ENCODE results near the gene PDE8A.
"Not testable (repeated sequence)": the region's sequence is repeated elsewhere in the genome, so short reads cannot be mapped to it uniquely, and the experiment has no call there.

PDE8A gene

DNA sequence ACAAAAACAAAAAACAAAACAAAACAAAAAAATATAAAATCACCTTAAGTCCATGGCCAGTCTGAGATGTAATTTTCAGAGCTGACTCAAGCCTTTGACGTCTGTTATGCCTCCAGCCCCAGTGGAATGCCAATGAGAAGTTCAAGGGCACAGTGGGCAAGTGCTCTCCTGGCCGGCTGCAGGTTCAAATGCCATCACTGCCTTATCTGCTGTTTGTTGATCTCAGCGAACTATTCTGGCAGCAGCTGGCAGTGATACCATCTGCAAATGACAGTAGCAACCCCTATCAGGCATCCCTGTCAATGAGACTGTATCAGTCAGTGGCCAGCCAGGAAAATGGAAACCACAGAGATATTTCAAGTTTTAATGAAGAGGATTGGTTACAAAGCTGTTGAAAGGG lies 10.8 kb upstream of the PDE8A start:
- DNase-seq: peak in 1 of 2 experiments; percentile 30
- TF ChIP-seq GATA1 (IDR thresholded peaks at IDR 0.05; ENCODE audit: low read depth, low read length): no peak
- no peak for TF ChIP-seq POLR2A (IDR thresholded peaks at IDR 0.05; ENCODE audit: low read length)

DNA sequence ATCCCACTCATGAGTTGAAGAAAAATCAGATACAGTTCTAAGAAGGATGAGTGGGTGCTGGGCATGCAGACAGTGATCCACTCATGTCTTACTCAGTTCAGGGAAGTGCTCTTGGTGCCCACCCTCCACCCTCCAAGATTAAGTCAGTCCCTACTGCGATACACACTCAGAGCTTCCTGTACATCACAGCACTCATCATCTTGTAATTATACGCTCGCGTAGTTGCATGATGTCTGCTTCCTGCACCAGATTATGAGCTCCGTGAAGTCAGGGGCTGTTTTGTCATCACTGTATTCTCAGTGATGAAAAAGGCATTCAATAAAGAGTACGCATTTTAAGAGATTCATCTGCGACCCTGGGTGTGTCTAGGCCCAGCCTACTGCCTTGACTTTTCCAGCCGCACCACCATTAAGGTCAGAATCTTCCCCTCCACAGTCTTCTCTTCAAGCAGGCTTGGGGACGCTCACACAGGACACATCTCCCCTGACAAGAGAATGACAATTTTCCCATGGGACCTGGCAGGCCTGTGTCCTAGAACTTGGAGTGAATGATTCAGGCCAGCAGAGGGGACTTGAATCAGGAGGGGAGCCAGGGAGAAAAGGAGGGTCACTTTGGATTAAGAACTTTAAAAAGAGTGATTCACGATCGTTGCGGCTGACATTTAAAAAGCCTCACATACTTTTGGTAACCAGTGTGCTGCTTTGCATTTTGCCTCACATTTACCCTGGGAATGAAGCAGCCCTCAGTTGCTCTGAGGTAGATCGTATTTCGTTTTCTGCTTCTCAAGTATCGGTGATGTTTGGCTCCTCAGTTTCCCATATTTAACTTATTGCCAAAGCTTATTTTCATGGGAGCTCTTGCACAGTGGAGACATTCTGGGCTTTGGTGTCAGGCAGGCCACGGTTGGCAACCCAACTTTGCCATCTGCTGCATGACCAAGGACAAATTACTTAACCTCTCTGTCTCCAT lies 7.9 kb upstream of the PDE8A start:
- TF ChIP-seq POLR2A (IDR thresholded peaks at IDR 0.05; ENCODE audit: low read length) (no peak), GATA1 (IDR thresholded peaks at IDR 0.05; ENCODE audit: low read depth, low read length) (no peak)

DNA sequence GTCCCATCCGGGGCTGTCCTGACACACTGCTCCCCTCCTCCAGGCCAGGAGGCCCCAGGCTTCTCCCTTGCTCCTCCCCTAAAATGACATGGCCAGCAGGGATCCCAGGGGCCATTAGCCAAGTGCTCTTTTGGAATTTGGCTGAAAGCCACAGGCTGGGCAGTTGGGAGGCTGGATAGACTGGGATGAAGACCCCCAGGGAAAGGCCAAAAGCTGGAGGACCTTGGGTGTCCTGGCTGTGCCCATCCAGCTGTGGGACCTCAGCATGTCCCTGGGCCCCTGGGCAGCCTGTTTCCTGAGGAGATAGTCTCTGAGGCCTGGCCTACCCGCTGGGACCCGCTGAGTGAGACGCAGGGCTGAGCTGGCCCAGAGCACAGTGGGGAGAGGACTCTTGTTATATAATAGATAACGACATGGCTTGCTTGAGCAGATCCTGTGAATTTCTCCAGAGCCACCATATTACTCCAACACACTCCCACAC lies 5.7 kb upstream of the PDE8A start:
- no peak for TF ChIP-seq POLR2A (IDR thresholded peaks at IDR 0.05; ENCODE audit: low read length)
- TF ChIP-seq GATA1 (IDR thresholded peaks at IDR 0.05; ENCODE audit: low read depth, low read length): no peak
- DNase-seq: no peak

More for the DNA sequence above, 7.9 kb upstream of the PDE8A start:
- DNase-seq: no peak

- TF ChIP-seq GATA1 (IDR thresholded peaks at IDR 0.05; ENCODE audit: low read depth, low read length): no peak
- TF ChIP-seq POLR2A (IDR thresholded peaks at IDR 0.05; ENCODE audit: low read length): no peak
- no peak for DNase-seq
Measured at GRCh38 chr15:84976746-84977345, 4.8 kb upstream of the PDE8A start.

DNA sequence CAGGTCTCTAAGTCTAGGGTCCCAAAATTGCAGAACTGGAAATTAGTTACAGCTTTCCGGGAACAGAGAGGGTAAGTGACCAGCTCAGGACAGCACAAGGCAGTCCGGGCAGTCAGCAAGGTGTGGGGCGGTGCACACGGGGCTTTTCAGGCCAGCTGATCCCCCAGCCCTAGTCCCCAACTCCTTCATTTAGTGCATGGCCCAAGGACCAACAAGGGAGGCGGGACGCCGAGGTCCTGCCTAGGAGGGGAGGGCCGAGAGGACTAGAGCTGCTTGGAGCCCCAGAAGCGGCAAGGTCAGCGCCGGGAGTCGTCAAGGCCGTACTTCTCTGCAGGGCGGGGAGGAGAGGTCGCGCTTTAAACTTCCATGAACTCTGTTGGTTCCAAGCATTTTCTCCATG lies 2.0 kb upstream of the PDE8A start:
- no peak for TF ChIP-seq POLR2A (IDR thresholded peaks at IDR 0.05; ENCODE audit: low read length)
- TF ChIP-seq GATA1 (IDR thresholded peaks at IDR 0.05; ENCODE audit: low read depth, low read length): no peak
- peak; percentile 14 to 30 for DNase-seq

GRCh38 chr15:84980196-84981053 lies 1.2 kb upstream of the PDE8A start:
- peak; percentile 88 to 90 for DNase-seq
- no peak for TF ChIP-seq POLR2A (IDR thresholded peaks at IDR 0.05; ENCODE audit: low read length)
- TF ChIP-seq GATA1 (IDR thresholded peaks at IDR 0.05; ENCODE audit: low read depth, low read length): no peak

- DNase-seq: peak; percentile 97 to 98
- TF ChIP-seq GATA1 (IDR thresholded peaks at IDR 0.05; ENCODE audit: low read depth, low read length) (no peak), POLR2A (IDR thresholded peaks at IDR 0.05; ENCODE audit: low read length) (no peak)
Measured at GRCh38 chr15:84981054-84981710, 474 bp upstream of the PDE8A start.

GRCh38 chr15:84982301-84982920 lies 755 bp downstream of the PDE8A start:
- DNase-seq: peak in 1 of 2 experiments; percentile 31
- TF ChIP-seq POLR2A (IDR thresholded peaks at IDR 0.05; ENCODE audit: low read length) (no peak), GATA1 (IDR thresholded peaks at IDR 0.05; ENCODE audit: low read depth, low read length) (no peak)

DNA sequence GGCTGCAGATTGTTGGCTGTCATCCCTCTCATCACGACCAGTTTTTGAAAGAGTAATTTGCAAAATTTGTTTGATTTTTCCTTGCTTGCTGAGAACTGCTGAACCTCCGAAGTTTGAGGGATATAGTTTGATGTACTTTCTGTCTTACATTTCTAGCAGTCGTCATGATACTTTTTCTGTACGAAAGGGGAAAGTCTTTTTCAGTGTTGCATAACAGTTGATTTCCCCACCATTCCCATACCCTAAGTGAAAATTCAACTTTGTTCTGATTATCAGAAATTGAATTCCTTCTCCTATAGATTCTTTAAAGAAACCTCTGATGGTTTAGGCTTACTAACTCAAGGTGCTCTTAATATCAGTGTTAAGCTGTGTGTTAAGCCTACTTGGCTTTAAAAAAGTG lies 1.6 kb downstream of the PDE8A start:
- no peak for TF ChIP-seq POLR2A (IDR thresholded peaks at IDR 0.05; ENCODE audit: low read length)
- TF ChIP-seq GATA1 (IDR thresholded peaks at IDR 0.05; ENCODE audit: low read depth, low read length): no peak
- no peak for DNase-seq

GRCh38 chr15:84983711-84984110 lies 2.1 kb downstream of the PDE8A start:
- TF ChIP-seq POLR2A (IDR thresholded peaks at IDR 0.05; ENCODE audit: low read length): no peak
- no peak for TF ChIP-seq GATA1 (IDR thresholded peaks at IDR 0.05; ENCODE audit: low read depth, low read length)
- peak in 1 of 2 experiments; percentile 8 for DNase-seq

- TF ChIP-seq GATA1 (IDR thresholded peaks at IDR 0.05; ENCODE audit: low read depth, low read length): no peak
- no peak for DNase-seq
Measured at GRCh38 chr15:84985158-84985557, 3.5 kb downstream of the PDE8A start.

GRCh38 chr15:84987351-84987750 lies 5.7 kb downstream of the PDE8A start:
- not testable (repeated sequence) for DNase-seq
